ENCODE data around the gene UBASH3A.

GRCh38 chr21:42466700-42467099 lies 63.0 kb downstream of the UBASH3A start:
- TF ChIP-seq CTCF (conservative IDR thresholded peaks at IDR 0.05; ENCODE audit: low read length): no peak
- TF ChIP-seq EZH2phosphoT487 (IDR thresholded peaks at IDR 0.05; ENCODE audit: borderline replicate concordance, low read depth, low read length): no peak
